ENCODE results near the gene OSBPL6.

- TF ChIP-seq EZH2 (IDR thresholded peaks at IDR 0.05; ENCODE audit: borderline replicate concordance, insufficient read depth, low read depth, low read length, poor library complexity, severe bottlenecking) = no peak
- TF ChIP-seq CTCF (IDR thresholded peaks at IDR 0.05) = no peak
Observed at GRCh38 chr2:178241844-178242551, 47.7 kb downstream of the OSBPL6 start.
